HEK293 (cell line): ENCODE measurements around the gene NFATC1.

Experiments used
- CTCF ChIA-PET: fragments of 350-600 bp; formaldehyde crosslinking; extraction: SDS; loops from one replicate; lab custom pipeline; 2021; ENCODE audit warnings: antibody characterized with exemption; lab: Yijun Ruan, JAX
- POLR2A ChIA-PET: fragments of 300-600 bp; formaldehyde crosslinking; extraction: SDS; loops from one replicate; lab custom pipeline; 2020; ENCODE audit warnings: antibody characterized with exemption, inconsistent platforms; lab: Yijun Ruan, JAX
- H3K27ac ChIP-seq: fragments of 200-500 bp; sonication (Bioruptor generic); 2 replicates; pipeline ENCODE4 v1.5.1; 2014; ENCODE audit warnings: low read depth, low read length, control low read depth, inconsistent platforms; ENCODE audit errors: extremely low read depth
- H3K36me3 ChIP-seq, 2 experiments: fragments of 200-500 bp in 1 of 2; sonication (Bioruptor generic) in 1 of 2; 1 replicate in 1 of 2; 2 replicates in 1 of 2; pipeline ENCODE4 v1.5.1; 2014 to 2017; ENCODE audit warnings: inconsistent platforms in 2 of 2, low read length in 2 of 2; ENCODE audit not compliant: control insufficient read depth in 2 of 2, insufficient read depth in 1 of 2
- H3K4me1 ChIP-seq: fragments of 200-500 bp; sonication (Bioruptor generic); 2 replicates; pipeline ENCODE4 v1.5.1; 2014; ENCODE audit warnings: mild to moderate bottlenecking, low read length, inconsistent platforms; ENCODE audit not compliant: control insufficient read depth, insufficient read depth
- H3K4me3 ChIP-seq: 2 replicates; pipeline ENCODE4 v1.5.1; 2011; ENCODE audit warnings: low read depth, mild to moderate bottlenecking, control low read depth, low read length, moderate library complexity
- H3K9me3 ChIP-seq: fragments of 200-500 bp; sonication (Bioruptor generic); 2 replicates; pipeline ENCODE4 v1.5.1; 2014; ENCODE audit warnings: low read depth, low read length, inconsistent platforms; ENCODE audit not compliant: control insufficient read depth, insufficient read depth
- BCL11A ChIP-seq: fragments of 450-650 bp; formaldehyde crosslinking; IDR thresholded peaks from 2 replicates; pipeline ENCODE4 v1.5.1; 2016; ENCODE audit warnings: low read depth, missing biosample characterization, missing genetic modification characterization
- MZF1 ChIP-seq: fragments of 450-650 bp; formaldehyde crosslinking; IDR thresholded peaks from 2 replicates; pipeline ENCODE4 v1.5.1; 2017; ENCODE audit warnings: missing biosample characterization, missing genetic modification characterization, borderline replicate concordance
- PRDM2 ChIP-seq: fragments of 450-650 bp; formaldehyde crosslinking; IDR thresholded peaks from 2 replicates; pipeline ENCODE4 v1.5.1; 2016; ENCODE audit warnings: missing biosample characterization, missing genetic modification characterization, borderline replicate concordance
- SCRT2 ChIP-seq: fragments of 450-650 bp; formaldehyde crosslinking; IDR thresholded peaks from 2 replicates; pipeline ENCODE4 v1.5.1; 2016; ENCODE audit warnings: missing biosample characterization, missing genetic modification characterization
- ZNF266 ChIP-seq: fragments of 450-650 bp; formaldehyde crosslinking; IDR thresholded peaks from 2 replicates; pipeline ENCODE4 v1.5.1; 2016; ENCODE audit warnings: missing biosample characterization, missing genetic modification characterization, low read depth
- ZNF362 ChIP-seq: fragments of 450-650 bp; formaldehyde crosslinking; IDR thresholded peaks from 2 replicates; pipeline ENCODE4 v1.5.1; 2016; ENCODE audit warnings: missing biosample characterization, missing genetic modification characterization
- ZNF433 ChIP-seq: fragments of 450-650 bp; formaldehyde crosslinking; IDR thresholded peaks from 2 replicates; pipeline ENCODE4 v1.5.1; 2016; ENCODE audit warnings: missing biosample characterization, missing genetic modification characterization, low read depth
- ZNF529 ChIP-seq: fragments of 450-650 bp; formaldehyde crosslinking; IDR thresholded peaks from 2 replicates; pipeline ENCODE4 v1.5.1; 2017; ENCODE audit warnings: missing genetic modification characterization, missing biosample characterization; ENCODE audit not compliant: insufficient replicate concordance
- TF ChIP-seq, protein P1 (sequence below): fragments of 450-650 bp; formaldehyde crosslinking; conservative IDR thresholded peaks from 2 replicates; pipeline ENCODE4 v1.5.1; 2016; ENCODE audit warnings: low read depth, missing biosample characterization, missing genetic modification characterization
- TF ChIP-seq, protein P2 (sequence below): fragments of 450-650 bp; formaldehyde crosslinking; IDR thresholded peaks from 2 replicates; pipeline ENCODE4 v1.5.1; 2016; ENCODE audit warnings: missing biosample characterization, missing genetic modification characterization
- TF ChIP-seq, protein P3 (sequence below): fragments of 450-650 bp; IDR thresholded peaks from 2 replicates; pipeline ENCODE4 v1.5.1; 2018; ENCODE audit warnings: missing biosample characterization, mild to moderate bottlenecking, missing genetic modification characterization

Gene NFATC1

GRCh38 chr18:79566771-79567431 lies 171.2 kb downstream of the NFATC1 start:
- Histone ChIP-seq H3K9me3 (no peaks in the 10 kb centered on the region), H3K4me3 (no peak overlapping the region), H3K4me1 (peaks cover 12% of the 10 kb centered on the region), H3K27ac (no peak overlapping the region), H3K36me3 (no peaks in the 10 kb centered on the region)
- POLR2A ChIA-PET, result interaction anchor here (1.3 kb wide), 1 partner anchor 46 kb away, joined by 3 read pairs; no protein-coding TSS in a partner anchor
- TF ChIP-seq SCRT2 (tag by site-specific recombination) (no peak), MZF1 (tag by site-specific recombination) (no peak), ZNF433 (tag by site-specific recombination) (no peak), BCL11A (tag by site-specific recombination) (no peak)
- TF ChIP-seq, protein P1, sequence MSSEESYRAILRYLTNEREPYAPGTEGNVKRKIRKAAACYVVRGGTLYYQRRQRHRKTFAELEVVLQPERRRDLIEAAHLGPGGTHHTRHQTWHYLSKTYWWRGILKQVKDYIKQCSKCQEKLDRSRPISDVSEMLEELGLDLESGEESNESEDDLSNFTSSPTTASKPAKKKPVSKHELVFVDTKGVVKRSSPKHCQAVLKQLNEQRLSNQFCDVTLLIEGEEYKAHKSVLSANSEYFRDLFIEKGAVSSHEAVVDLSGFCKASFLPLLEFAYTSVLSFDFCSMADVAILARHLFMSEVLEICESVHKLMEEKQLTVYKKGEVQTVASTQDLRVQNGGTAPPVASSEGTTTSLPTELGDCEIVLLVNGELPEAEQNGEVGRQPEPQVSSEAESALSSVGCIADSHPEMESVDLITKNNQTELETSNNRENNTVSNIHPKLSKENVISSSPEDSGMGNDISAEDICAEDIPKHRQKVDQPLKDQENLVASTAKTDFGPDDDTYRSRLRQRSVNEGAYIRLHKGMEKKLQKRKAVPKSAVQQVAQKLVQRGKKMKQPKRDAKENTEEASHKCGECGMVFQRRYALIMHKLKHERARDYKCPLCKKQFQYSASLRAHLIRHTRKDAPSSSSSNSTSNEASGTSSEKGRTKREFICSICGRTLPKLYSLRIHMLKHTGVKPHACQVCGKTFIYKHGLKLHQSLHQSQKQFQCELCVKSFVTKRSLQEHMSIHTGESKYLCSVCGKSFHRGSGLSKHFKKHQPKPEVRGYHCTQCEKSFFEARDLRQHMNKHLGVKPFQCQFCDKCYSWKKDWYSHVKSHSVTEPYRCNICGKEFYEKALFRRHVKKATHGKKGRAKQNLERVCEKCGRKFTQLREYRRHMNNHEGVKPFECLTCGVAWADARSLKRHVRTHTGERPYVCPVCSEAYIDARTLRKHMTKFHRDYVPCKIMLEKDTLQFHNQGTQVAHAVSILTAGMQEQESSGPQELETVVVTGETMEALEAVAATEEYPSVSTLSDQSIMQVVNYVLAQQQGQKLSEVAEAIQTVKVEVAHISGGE (tag by site-specific recombination), result no peak
- TF ChIP-seq, protein P2, sequence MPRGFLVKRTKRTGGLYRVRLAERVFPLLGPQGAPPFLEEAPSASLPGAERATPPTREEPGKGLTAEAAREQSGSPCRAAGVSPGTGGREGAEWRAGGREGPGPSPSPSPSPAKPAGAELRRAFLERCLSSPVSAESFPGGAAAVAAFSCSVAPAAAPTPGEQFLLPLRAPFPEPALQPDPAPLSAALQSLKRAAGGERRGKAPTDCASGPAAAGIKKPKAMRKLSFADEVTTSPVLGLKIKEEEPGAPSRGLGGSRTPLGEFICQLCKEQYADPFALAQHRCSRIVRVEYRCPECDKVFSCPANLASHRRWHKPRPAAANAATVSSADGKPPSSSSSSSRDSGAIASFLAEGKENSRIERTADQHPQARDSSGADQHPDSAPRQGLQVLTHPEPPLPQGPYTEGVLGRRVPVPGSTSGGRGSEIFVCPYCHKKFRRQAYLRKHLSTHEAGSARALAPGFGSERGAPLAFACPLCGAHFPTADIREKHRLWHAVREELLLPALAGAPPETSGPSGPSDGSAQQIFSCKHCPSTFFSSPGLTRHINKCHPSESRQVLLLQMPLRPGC (tag by site-specific recombination), result no peak
- TF ChIP-seq, protein P3, sequence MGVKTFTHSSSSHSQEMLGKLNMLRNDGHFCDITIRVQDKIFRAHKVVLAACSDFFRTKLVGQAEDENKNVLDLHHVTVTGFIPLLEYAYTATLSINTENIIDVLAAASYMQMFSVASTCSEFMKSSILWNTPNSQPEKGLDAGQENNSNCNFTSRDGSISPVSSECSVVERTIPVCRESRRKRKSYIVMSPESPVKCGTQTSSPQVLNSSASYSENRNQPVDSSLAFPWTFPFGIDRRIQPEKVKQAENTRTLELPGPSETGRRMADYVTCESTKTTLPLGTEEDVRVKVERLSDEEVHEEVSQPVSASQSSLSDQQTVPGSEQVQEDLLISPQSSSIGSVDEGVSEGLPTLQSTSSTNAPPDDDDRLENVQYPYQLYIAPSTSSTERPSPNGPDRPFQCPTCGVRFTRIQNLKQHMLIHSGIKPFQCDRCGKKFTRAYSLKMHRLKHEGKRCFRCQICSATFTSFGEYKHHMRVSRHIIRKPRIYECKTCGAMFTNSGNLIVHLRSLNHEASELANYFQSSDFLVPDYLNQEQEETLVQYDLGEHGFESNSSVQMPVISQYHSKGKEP (tag by site-specific recombination), result no peak
- CTCF ChIA-PET, result no interaction called here

DNA sequence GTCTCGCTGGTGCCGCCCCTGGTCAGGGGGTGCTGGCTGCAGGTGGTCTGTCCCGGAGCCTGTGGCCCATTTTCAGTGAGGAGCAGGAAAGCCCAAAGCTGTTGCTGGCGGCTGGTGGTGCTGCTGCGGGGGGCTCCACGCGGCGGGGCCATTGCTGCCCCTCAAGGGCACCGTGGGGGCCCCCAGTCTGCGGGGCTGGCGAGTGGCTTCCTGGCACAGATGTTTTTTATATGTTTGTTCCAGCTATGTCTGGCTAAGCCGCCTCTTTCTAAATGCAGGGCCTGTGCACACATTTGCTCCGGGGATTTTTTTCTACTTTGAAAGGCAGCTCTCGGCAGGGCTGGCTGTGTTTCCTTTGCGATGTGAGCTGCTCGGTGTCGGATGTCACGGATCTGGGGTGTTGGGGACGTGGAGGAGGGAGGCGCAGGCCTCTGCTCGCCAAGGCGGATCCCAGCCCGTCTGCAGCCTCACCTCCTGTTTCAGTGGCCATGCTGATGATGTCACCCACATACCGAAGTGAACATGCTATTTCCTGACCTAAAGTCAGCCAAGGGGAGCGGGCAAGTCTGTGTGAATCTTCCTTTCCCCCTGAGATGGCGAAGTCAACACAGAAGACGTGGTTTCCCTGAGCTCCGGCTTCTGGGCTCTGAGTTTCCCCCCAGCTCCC lies 171.9 kb downstream of the NFATC1 start:
- CTCF ChIA-PET, result no interaction called here
- POLR2A ChIA-PET, result interaction anchor here (1.3 kb wide), 1 partner anchor 45 kb away, joined by 3 read pairs; no protein-coding TSS in a partner anchor
- no peak overlapping the region for H3K27ac ChIP-seq

More for the DNA sequence above, 171.9 kb downstream of the NFATC1 start:
- no peaks in the 10 kb centered on the region for H3K9me3 ChIP-seq
- no peaks in the 10 kb centered on the region for H3K36me3 ChIP-seq
- H3K4me1 ChIP-seq, result peaks cover 12% of the 10 kb centered on the region
- no peak overlapping the region for H3K4me3 ChIP-seq
- TF ChIP-seq ZNF266 (tag by site-specific recombination), result no peak
- TF ChIP-seq ZNF362 (tag by site-specific recombination), result no peak
- TF ChIP-seq ZNF529 (tag by site-specific recombination), result no peak
- TF ChIP-seq PRDM2 (tag by site-specific recombination), result no peak
